ENCODE results near the gene ABCF3.
"Not testable (repeated sequence)": the region's sequence is repeated elsewhere in the genome, so short reads cannot be mapped to it uniquely, and the experiment has no call there.

ABCF3 gene

GRCh38 chr3:184186184-184186901, at the start of gene ABCF3:
Gene ABCF3, plus strand, starts transcription at chr3:184186199. Its CDS starts 9 bp downstream, at chr3:184186208.
- no peak for DNase-seq

GRCh38 chr3:184140436-184140835, 45.6 kb upstream of the ABCF3 start:
- DNase-seq = no peak

GRCh38 chr3:184142199-184142598, 43.8 kb upstream of the ABCF3 start:
- no peak for DNase-seq

GRCh38 chr3:184143327-184143726, 42.7 kb upstream of the ABCF3 start:
- DNase-seq = no peak

- DNase-seq = no peak
These were observed 41.5 kb upstream of the ABCF3 start for GRCh38 chr3:184144505-184144904.

- no peak for DNase-seq
These were observed 40.9 kb upstream of the ABCF3 start for GRCh38 chr3:184145111-184145524.

GRCh38 chr3:184145751-184146270, 40.2 kb upstream of the ABCF3 start:
- no peak for DNase-seq

- no peak for DNase-seq
These were observed 37.9 kb upstream of the ABCF3 start for GRCh38 chr3:184148076-184148475.

- DNase-seq = no peak
These were observed 36.9 kb upstream of the ABCF3 start for GRCh38 chr3:184149123-184149522.

GRCh38 chr3:184149770-184150169, 36.2 kb upstream of the ABCF3 start:
- not testable (repeated sequence) for DNase-seq

GRCh38 chr3:184154885-184155643, 30.9 kb upstream of the ABCF3 start, which contains the start of gene DVL3:
Gene DVL3, plus strand, starts transcription at chr3:184155377. Its CDS starts 259 bp downstream, at chr3:184155636.
- peak in 1 of 2 experiments; percentile 35 for DNase-seq

GRCh38 chr3:184155644-184156521, 30.1 kb upstream of the ABCF3 start:
- DNase-seq = no peak

GRCh38 chr3:184156522-184156955, 29.5 kb upstream of the ABCF3 start:
- DNase-seq = no peak

- DNase-seq = no peak
These were observed 28.8 kb upstream of the ABCF3 start for GRCh38 chr3:184157206-184157605.

- DNase-seq = no peak
These were observed 27.6 kb upstream of the ABCF3 start for GRCh38 chr3:184158404-184158803.

- no peak for DNase-seq
These were observed 25.5 kb upstream of the ABCF3 start for GRCh38 chr3:184160456-184160855.

GRCh38 chr3:184162571-184163070, 23.4 kb upstream of the ABCF3 start:
- DNase-seq = not testable (repeated sequence)

GRCh38 chr3:184164648-184165330, 21.2 kb upstream of the ABCF3 start:
- DNase-seq = no peak

- DNase-seq = no peak
These were observed 20.5 kb upstream of the ABCF3 start for GRCh38 chr3:184165543-184165942.

- DNase-seq = no peak
These were observed 19.3 kb upstream of the ABCF3 start for GRCh38 chr3:184166671-184167070.

- DNase-seq = no peak
These were observed 18.2 kb upstream of the ABCF3 start for GRCh38 chr3:184167786-184168185.

Measured in NCI-H187 (cell line).